ENCODE data around the gene RGL1. TPM values are rescaled to one million over a fixed set of nuclear protein-coding genes. Genes with fewer than 3 reads are reported as not detected.

RGL1 gene
- total RNA-seq, 1 experiment from 2014 or later, result 1.3 TPM

GRCh38 chr1:183909672-183910071 lies 104.8 kb downstream of the RGL1 start:
- Histone ChIP-seq H3K27me3 (ENCODE audit: insufficient read depth, low read length) (no peaks in the 10 kb centered on the region), H3K36me3 (ENCODE audit: control insufficient read depth in 1 of 2, insufficient read depth in 2 of 2, low read length in 2 of 2) (no peaks in the 10 kb centered on the region), H4K20me1 (ENCODE audit: insufficient read depth) (no peaks in the 10 kb centered on the region), H3K9ac (ENCODE audit: low read length) (no peak overlapping the region), H3K9me3 (ENCODE audit: control insufficient read depth in 1 of 2, insufficient read depth in 1 of 2, low read depth in 1 of 2, low read length in 2 of 2) (no peaks in the 10 kb centered on the region), H3K4me3 (replicated peaks in 1 of 2; ENCODE audit: low read depth in 1 of 2, low read length in 2 of 2) (no peak overlapping the region), H3K79me2 (ENCODE audit: insufficient read depth, low read length) (no peaks in the 10 kb centered on the region), H3K4me2 (ENCODE audit: low read length) (no peak overlapping the region), H3K27ac (ENCODE audit: low read depth, low read length) (no peak overlapping the region), H2AFZ (ENCODE audit: low read depth, low read length, poor library complexity, severe bottlenecking) (no peak overlapping the region), H3K4me1 (ENCODE audit: control insufficient read depth in 1 of 2, insufficient read depth in 2 of 2, low read length in 2 of 2) (no peaks in the 10 kb centered on the region), H3K9me2 (ENCODE audit: insufficient read depth) (no peaks in the 10 kb centered on the region)
- DNase-seq (ENCODE audit: low read depth, low spot score) (no peak), ATAC-seq (no peak)
- ChIA-PET CTCF (no interaction called here), POLR2A (no interaction called here), RAD21 (ENCODE audit: low non-redundant PET in 1 of 2, low total read pairs in 2 of 2, uncharacterized antibody in 2 of 2, unreplicated experiment in 2 of 2) (no interaction called here)
- BruUV-seq (replicated peaks), result no TSS peak
- no peak for TF ChIP-seq SRF (IDR thresholded peaks at IDR 0.05; ENCODE audit: low read depth)
- intact Hi-C loops (cut with micrococcal nuclease), result loop anchor here (10.0 kb wide), 2 partner anchors 225 to 755 kb away; no protein-coding TSS in a partner anchor

GRCh38 chr1:183910845-183911244 lies 105.9 kb downstream of the RGL1 start:
- Histone ChIP-seq H3K4me1 (ENCODE audit: control insufficient read depth in 1 of 2, insufficient read depth in 2 of 2, low read length in 2 of 2) (peaks cover 0 to 5% of the 10 kb centered on the region in 2 experiments; a peak in 2 of 4 replicates), H3K79me2 (ENCODE audit: insufficient read depth, low read length) (no peaks in the 10 kb centered on the region), H3K9me2 (ENCODE audit: insufficient read depth) (no peaks in the 10 kb centered on the region), H3K4me3 (replicated peaks in 1 of 2; ENCODE audit: low read depth in 1 of 2, low read length in 2 of 2) (no peak overlapping the region), H2AFZ (ENCODE audit: low read depth, low read length, poor library complexity, severe bottlenecking) (no peak overlapping the region), H3K27me3 (ENCODE audit: insufficient read depth, low read length) (no peaks in the 10 kb centered on the region), H3K9ac (ENCODE audit: low read length) (no peak overlapping the region), H3K4me2 (ENCODE audit: low read length) (no peak overlapping the region), H3K36me3 (ENCODE audit: control insufficient read depth in 1 of 2, insufficient read depth in 2 of 2, low read length in 2 of 2) (no peaks in the 10 kb centered on the region), H3K27ac (ENCODE audit: low read depth, low read length) (no peak overlapping the region), H3K9me3 (ENCODE audit: control insufficient read depth in 1 of 2, insufficient read depth in 1 of 2, low read depth in 1 of 2, low read length in 2 of 2) (no peaks in the 10 kb centered on the region), H4K20me1 (ENCODE audit: insufficient read depth) (no peaks in the 10 kb centered on the region)
- no peak for TF ChIP-seq EGR1 (IDR thresholded peaks at IDR 0.05; ENCODE audit: low read depth)
- TF ChIP-seq, protein P1, sequence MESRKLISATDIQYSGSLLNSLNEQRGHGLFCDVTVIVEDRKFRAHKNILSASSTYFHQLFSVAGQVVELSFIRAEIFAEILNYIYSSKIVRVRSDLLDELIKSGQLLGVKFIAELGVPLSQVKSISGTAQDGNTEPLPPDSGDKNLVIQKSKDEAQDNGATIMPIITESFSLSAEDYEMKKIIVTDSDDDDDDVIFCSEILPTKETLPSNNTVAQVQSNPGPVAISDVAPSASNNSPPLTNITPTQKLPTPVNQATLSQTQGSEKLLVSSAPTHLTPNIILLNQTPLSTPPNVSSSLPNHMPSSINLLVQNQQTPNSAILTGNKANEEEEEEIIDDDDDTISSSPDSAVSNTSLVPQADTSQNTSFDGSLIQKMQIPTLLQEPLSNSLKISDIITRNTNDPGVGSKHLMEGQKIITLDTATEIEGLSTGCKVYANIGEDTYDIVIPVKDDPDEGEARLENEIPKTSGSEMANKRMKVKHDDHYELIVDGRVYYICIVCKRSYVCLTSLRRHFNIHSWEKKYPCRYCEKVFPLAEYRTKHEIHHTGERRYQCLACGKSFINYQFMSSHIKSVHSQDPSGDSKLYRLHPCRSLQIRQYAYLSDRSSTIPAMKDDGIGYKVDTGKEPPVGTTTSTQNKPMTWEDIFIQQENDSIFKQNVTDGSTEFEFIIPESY (IDR thresholded peaks at IDR 0.05; ENCODE audit: extremely low read depth, insufficient replicate concordance, low read length), result no peak
- no peak for TF ChIP-seq POLR2AphosphoS5 (IDR thresholded peaks at IDR 0.05; ENCODE audit: low read depth, low read length)
- TF ChIP-seq, protein P2, sequence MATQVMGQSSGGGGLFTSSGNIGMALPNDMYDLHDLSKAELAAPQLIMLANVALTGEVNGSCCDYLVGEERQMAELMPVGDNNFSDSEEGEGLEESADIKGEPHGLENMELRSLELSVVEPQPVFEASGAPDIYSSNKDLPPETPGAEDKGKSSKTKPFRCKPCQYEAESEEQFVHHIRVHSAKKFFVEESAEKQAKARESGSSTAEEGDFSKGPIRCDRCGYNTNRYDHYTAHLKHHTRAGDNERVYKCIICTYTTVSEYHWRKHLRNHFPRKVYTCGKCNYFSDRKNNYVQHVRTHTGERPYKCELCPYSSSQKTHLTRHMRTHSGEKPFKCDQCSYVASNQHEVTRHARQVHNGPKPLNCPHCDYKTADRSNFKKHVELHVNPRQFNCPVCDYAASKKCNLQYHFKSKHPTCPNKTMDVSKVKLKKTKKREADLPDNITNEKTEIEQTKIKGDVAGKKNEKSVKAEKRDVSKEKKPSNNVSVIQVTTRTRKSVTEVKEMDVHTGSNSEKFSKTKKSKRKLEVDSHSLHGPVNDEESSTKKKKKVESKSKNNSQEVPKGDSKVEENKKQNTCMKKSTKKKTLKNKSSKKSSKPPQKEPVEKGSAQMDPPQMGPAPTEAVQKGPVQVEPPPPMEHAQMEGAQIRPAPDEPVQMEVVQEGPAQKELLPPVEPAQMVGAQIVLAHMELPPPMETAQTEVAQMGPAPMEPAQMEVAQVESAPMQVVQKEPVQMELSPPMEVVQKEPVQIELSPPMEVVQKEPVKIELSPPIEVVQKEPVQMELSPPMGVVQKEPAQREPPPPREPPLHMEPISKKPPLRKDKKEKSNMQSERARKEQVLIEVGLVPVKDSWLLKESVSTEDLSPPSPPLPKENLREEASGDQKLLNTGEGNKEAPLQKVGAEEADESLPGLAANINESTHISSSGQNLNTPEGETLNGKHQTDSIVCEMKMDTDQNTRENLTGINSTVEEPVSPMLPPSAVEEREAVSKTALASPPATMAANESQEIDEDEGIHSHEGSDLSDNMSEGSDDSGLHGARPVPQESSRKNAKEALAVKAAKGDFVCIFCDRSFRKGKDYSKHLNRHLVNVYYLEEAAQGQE (IDR thresholded peaks at IDR 0.05; ENCODE audit: low read depth), result no peak
- no peak for TF ChIP-seq RAD21 (IDR thresholded peaks at IDR 0.05; ENCODE audit: low read depth)
- no peak for TF ChIP-seq POLR2A (IDR thresholded peaks at IDR 0.05; ENCODE audit: borderline replicate concordance, extremely low read depth, insufficient read depth, insufficient read length)
- no peak for TF ChIP-seq FOSL1 (IDR thresholded peaks at IDR 0.05; ENCODE audit: low read depth)
- TF ChIP-seq TCF7L2 (IDR thresholded peaks at IDR 0.05; ENCODE audit: borderline replicate concordance, extremely low read depth, insufficient read depth, insufficient read length), result no peak
- TF ChIP-seq JUND (IDR thresholded peaks at IDR 0.05), result no peak
- TF ChIP-seq SP1 (IDR thresholded peaks at IDR 0.05; ENCODE audit: low read depth), result no peak
- DNase-seq (ENCODE audit: low read depth, low spot score), result no peak
- ChIA-PET POLR2A (no interaction called here), CTCF (no interaction called here), RAD21 (ENCODE audit: low non-redundant PET in 1 of 2, low total read pairs in 2 of 2, uncharacterized antibody in 2 of 2, unreplicated experiment in 2 of 2) (no interaction called here)
- no peak for ATAC-seq
- no TSS peak for BruUV-seq (replicated peaks)
- intact Hi-C loops (cut with micrococcal nuclease), result loop anchor here (10.0 kb wide), 2 partner anchors 226 to 754 kb away; no protein-coding TSS in a partner anchor
